DMS153 (cell line): ENCODE data around the gene CNGA4.
"Not testable (repeated sequence)": the region's sequence is repeated elsewhere in the genome, so short reads cannot be mapped to it uniquely, and the experiment has no call there.

Experiments used
- DNase-seq: peaks from one replicate; lab custom pipeline; 2025; lab: John Stamatoyannopoulos, UW

The CNGA4 gene

DNA sequence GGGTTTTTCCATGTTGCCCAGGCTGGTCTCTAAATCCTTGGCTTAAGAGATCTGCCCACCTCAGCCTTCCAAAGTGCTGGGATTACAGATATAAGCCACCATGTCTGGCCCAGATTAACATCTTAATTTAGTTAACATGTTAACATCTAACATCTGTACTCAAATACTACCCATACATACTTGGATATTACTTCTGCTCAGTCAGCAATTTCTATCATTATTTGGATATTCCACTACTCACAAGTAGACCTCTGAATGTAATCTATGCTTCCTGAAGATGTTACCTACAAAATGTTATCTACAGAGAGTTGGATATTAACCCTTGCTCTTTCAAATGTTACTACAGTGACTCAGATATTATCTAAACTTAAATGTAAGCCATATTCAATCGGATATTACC is 24.8 kb downstream of the CNGA4 start:
- DNase-seq, result no peak

DNA sequence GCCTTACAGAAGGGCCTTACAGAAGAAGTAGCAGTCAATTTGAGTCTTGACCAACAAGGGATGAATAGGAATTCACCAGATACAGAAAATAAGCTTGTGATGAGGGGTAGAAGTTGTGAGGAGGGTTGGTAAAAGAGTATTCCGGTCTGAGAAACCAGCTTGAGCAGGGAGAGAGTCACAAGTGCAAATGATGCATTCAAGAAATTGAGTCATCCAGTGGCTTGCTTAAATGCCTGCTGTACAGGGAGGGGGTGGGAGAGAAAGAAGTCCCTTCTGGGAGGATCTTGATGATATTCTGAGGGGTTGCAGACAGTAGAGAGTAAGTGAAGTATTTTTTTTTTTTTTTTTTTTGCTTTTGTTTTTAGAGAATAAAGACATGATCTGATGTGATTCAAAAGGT is 29.9 kb downstream of the CNGA4 start:
- no peak for DNase-seq

DNA sequence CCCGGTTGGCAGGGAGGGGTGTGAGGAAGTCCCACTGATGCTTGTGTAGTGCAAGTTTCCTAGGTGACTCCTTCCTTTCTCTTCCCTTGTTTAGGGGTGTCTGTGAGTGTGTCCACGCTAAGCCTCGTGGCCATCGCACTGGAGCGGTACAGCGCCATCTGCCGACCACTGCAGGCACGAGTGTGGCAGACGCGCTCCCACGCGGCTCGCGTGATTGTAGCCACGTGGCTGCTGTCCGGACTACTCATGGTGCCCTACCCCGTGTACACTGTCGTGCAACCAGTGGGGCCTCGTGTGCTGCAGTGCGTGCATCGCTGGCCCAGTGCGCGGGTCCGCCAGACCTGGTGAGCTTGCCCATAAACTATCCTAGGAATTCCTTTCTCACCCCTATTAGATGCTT is 31.1 kb downstream of the CNGA4 start:
- DNase-seq, result no peak

DNA sequence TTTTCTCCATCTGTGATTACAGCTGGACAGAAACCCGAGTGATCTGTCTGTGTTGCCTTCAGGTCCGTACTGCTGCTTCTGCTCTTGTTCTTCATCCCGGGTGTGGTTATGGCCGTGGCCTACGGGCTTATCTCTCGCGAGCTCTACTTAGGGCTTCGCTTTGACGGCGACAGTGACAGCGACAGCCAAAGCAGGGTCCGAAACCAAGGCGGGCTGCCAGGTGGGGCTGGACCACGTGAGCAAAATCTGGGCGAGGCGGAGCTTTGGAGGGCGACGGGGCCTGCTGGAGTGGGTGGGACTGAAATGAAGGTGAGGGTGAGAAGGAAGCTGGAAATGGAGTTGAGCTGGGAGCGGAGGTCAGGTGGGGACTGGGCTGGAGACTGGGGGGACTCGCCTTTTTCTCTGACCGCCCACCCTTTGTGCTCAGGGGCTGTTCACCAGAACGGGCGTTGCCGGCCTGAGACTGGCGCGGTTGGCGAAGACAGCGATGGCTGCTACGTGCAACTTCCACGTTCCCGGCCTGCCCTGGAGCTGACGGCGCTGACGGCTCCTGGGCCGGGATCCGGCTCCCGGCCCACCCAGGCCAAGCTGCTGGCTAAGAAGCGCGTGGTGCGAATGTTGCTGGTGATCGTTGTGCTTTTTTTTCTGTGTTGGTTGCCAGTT is 31.8 kb downstream of the CNGA4 start:
- DNase-seq, result no peak

DNA sequence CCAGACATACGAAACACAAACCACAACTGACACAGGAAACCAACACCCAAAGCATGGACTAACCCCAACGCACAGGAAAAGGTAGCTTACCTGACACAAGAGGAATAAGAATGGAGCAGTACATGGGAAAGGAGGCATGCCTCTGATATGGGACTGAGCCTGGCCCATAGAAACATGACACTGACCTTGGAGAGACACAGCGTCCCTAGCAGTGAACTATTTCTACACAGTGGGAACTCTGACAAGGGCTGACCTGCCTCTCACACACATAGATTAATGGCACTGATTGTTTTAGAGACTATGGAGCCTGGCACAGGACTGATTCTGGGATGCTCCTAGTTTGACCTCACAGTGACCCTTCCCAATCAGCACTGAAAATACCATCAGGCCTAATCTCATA is 32.7 kb downstream of the CNGA4 start:
- no peak for DNase-seq

DNA sequence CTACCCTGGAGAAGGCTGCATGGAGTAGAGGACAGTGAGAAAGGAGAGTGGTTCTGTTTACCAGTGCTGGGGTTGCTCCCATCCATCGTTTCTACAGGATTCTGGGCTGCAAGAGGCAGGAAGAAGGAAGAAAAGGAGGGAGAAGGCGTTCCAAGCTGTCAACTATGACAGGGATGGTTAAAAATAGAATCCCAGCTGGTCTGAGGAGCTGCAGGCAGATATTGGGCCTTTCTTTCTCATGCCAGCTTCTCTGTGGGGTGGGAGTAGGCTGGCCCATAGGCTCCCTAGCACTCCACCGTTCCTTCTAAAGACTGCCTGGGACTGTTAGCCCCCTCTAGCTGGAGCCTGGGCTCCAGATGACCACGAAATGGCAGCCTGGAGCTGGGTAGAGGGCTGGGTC is 34.3 kb downstream of the CNGA4 start:
- DNase-seq, result no peak

DNA sequence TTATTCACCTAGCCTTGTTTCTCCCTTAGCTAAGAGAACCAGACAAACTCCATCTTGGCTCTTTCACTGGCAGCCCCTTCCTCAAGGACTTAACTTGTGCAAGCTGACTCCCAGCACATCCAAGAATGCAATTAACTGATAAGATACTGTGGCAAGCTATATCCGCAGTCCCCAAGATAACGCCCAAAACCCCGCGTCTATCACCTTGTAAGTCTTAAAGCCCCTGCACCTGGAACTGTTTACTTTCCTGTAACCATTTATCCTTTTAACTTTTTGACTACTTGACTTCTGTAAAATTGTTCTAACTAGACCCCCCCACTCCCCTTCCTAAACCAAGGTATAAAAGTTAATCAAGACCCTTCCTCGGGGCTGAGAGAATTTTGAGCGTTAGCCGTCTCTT is 41.9 kb downstream of the CNGA4 start:
- DNase-seq, result not testable (repeated sequence)

DNA sequence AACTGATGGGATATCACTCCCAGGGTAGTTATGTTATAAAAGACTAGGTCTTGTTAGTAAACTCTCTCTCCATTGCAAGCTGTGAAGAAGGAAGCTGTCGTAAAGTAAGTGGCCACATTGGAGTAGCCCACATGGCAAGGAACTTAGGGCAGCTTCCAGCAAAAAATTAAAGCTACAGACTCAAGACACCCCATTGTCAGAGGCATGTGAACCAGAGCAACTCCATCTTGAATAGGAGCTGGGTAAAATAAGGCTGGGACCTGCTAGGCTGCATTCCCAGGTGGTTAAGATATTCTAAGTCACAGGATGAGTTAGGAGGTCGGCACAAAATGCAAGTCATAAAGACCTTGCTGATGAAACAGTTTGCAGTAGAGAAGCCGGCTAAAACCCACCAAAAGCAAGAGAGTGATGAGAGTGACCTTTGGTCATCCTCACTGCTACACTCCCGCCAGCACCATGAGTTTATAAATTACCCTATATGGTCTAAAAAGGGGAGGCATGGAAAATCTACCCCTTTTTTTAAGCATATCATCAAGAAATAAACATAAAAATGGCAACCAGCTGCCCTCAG is 44.6 kb downstream of the CNGA4 start:
- DNase-seq, result no peak

DNA sequence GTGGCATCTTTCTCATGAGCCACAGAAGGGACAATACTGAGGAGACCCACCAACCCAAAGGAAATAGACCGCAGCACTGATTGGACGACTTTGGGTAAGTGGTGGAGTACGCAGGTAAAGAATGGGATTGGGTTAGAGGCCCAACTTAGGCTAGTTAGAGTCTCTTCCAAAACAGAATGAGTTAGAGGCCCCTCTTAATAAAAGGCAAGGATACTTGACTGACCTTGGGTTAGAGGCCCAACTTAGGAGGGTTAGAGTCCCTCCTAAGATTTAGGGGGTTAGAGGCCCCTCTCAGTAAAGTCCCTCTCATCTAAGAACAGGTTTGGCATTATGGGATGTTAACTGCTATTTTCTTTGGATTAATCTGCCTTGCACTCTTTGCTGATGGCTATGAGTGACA is 45.4 kb downstream of the CNGA4 start:
- DNase-seq, result no peak

DNA sequence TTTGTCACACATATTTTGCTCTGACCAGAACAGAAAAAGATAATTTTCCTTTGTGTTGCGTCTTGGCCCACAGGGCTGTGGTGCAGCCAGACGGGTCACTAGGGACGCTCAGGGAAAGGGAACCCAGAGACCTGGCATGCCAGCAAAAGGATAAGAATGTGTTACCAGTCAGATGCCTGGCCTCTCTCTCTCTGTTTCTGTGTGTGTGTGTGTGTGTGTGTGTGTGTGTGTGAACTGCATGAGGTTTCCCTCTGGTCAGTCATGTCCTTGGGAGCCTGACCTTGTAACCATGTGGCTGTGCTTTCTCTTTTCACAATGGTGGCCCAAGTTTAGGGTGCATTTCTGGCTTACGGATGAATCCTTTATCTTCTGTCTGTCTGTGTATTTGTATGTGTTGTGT is 46.1 kb downstream of the CNGA4 start:
- DNase-seq, result no peak
